ENCODE data around the gene GLUL. TPM values are rescaled to one million over a fixed set of nuclear protein-coding genes. Genes with fewer than 3 reads are reported as not detected.

GLUL gene
- total and polyA plus RNA-seq, 2 donors from 2014 or later, result 90.6 to 533 TPM

DNA sequence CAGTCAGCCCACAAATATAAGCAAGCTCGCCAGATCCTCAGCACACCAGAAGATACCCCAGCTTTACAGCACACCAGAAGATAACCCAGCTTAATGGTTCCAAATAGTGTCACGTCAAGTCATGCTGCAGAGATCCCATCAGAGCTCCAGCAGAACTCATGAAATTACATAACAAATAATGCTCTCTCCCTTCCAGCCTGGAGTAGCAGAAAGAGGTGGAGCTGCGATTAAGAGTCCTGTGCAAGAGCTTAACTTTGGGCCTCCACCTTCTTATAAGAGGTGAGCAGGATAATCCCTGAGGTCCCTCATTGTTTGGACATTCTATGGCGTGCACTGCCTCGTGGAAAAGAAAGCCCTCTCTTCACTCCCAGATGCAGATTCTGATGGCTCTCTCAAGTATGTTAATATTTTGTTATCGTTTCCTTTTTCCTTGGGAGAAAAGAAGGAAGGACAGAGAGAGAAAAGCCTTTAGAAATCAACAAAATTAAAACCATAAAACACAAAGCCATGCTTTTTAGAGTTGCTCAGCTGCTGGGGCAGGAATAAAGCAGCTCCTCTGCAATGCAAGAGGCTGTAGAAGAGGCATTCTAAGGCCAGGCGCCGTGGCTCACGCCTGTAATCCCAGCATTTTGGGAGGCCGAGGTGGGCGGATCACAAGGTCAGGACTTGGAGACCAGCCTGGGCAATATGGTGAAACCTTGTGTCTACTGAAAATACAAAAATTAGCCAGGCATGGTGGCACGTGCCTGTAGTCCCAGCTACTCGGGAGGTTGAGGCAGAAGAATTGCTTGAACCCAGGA, 59.1 kb downstream of the GLUL start:
- no peaks in the 10 kb centered on the region for H3K36me3 ChIP-seq (ENCODE audit: control insufficient read depth in 2 of 3, insufficient read depth in 3 of 3, low read length in 3 of 3)
- intact Hi-C loops (cut with DNase I), result no loop called here
- FAIRE-seq (no peak), DNase-seq (no peak)
- H3K4me1 ChIP-seq (ENCODE audit: control insufficient read depth in 2 of 3, insufficient read depth in 2 of 3, low read depth in 1 of 3, low read length in 3 of 3), result no peaks in the 10 kb centered on the region
- no peak overlapping the region for H3K9ac ChIP-seq (ENCODE audit: low read length in 3 of 3)
- no peaks in the 10 kb centered on the region for H3K9me3 ChIP-seq (ENCODE audit: control insufficient read depth in 2 of 3, insufficient read depth in 1 of 3, low read length in 3 of 3)
- TF ChIP-seq, protein P1, sequence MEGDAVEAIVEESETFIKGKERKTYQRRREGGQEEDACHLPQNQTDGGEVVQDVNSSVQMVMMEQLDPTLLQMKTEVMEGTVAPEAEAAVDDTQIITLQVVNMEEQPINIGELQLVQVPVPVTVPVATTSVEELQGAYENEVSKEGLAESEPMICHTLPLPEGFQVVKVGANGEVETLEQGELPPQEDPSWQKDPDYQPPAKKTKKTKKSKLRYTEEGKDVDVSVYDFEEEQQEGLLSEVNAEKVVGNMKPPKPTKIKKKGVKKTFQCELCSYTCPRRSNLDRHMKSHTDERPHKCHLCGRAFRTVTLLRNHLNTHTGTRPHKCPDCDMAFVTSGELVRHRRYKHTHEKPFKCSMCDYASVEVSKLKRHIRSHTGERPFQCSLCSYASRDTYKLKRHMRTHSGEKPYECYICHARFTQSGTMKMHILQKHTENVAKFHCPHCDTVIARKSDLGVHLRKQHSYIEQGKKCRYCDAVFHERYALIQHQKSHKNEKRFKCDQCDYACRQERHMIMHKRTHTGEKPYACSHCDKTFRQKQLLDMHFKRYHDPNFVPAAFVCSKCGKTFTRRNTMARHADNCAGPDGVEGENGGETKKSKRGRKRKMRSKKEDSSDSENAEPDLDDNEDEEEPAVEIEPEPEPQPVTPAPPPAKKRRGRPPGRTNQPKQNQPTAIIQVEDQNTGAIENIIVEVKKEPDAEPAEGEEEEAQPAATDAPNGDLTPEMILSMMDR (IDR thresholded peaks at IDR 0.05; ENCODE audit: borderline replicate concordance, extremely low read depth, insufficient read depth), result no peak
- H3K4me3 ChIP-seq (ENCODE audit: low read length in 3 of 3), result no peak overlapping the region
- no peaks in the 10 kb centered on the region for H3K27me3 ChIP-seq (ENCODE audit: control insufficient read depth, insufficient read depth, low read length)
- no peak overlapping the region for H3K27ac ChIP-seq (ENCODE audit: low read depth in 2 of 2, low read length in 2 of 2)

Other genes starting within 250 kb of the GLUL start
- not detected for gene TEDDM1, start 8.9 kb upstream of the GLUL start, total RNA-seq
- gene TEDDM1, start 8.9 kb upstream of the GLUL start, polyA plus RNA-seq (ENCODE audit: insufficient read depth, low read depth, low replicate concordance), result not detected
- not detected for gene RGSL1, start 58.4 kb upstream of the GLUL start, total RNA-seq
- gene RGSL1, start 58.4 kb upstream of the GLUL start, polyA plus RNA-seq (ENCODE audit: insufficient read depth, low read depth, low replicate concordance), result not detected
- 12.1 TPM for gene RNASEL, start 197.5 kb upstream of the GLUL start, total RNA-seq
- 6.0 TPM for gene RNASEL, start 197.5 kb upstream of the GLUL start, polyA plus RNA-seq (ENCODE audit: insufficient read depth, low read depth, low replicate concordance)
- gene RGS16, start 212.6 kb upstream of the GLUL start, total RNA-seq, result 4.2 TPM
- gene RGS16, start 212.6 kb upstream of the GLUL start, polyA plus RNA-seq (ENCODE audit: insufficient read depth, low read depth, low replicate concordance), result 7.7 TPM